Uterus (tissue), 4 donors: ENCODE measurements around the gene PPARA. TPM values are rescaled to one million over a fixed set of nuclear protein-coding genes. Genes with fewer than 3 reads are reported as not detected.

ENCODE experiments used
- DNase-seq, 2 donors: peaks; one replicate each; pipeline ENCODE4 v3.0.0-alpha.2; 2019 to 2020
- H3K27ac ChIP-seq, 2 donors: fragments of 200-600 bp; sonication (generic); 1 replicate in 1 of 2; 2 replicates in 1 of 2; pipeline ENCODE4 v1.5.1; 2016 to 2018
- H3K27me3 ChIP-seq, 2 donors: fragments of 200-600 bp; sonication (generic); one replicate each; pipeline ENCODE4 v1.5.1; 2018 to 2019; ENCODE audit warnings: control low read depth in 1 of 2
- H3K36me3 ChIP-seq, 2 donors: fragments of 200-600 bp; sonication (generic); one replicate each; pipeline ENCODE4 v1.5.1; 2019; ENCODE audit warnings: control low read depth in 1 of 2
- H3K4me1 ChIP-seq, 2 donors: fragments of 200-600 bp; sonication (generic); one replicate each; pipeline ENCODE4 v1.5.1; 2018 to 2019; ENCODE audit warnings: control low read depth in 1 of 2
- H3K4me3 ChIP-seq, 2 donors: fragments of 200-600 bp; sonication (generic); 1 replicate in 1 of 2; 2 replicates in 1 of 2; pipeline ENCODE4 v1.5.1; 2018 to 2019; ENCODE audit warnings: mild to moderate bottlenecking in 1 of 2
- H3K9me3 ChIP-seq, 2 donors: fragments of 200-600 bp; sonication (generic); one replicate each; pipeline ENCODE4 v1.5.1; 2019; ENCODE audit warnings: control low read depth in 1 of 2
- CTCF ChIP-seq, 4 experiments: fragments of 200-600 bp in 2 of 4; fragments of 450-650 bp in 2 of 4; sonication (generic) in 2 of 4; IDR thresholded peaks; one replicate each; pipeline ENCODE4 v1.5.1; 2016 to 2019; ENCODE audit warnings: antibody characterized with exemption in 4 of 4, mild to moderate bottlenecking in 2 of 4, moderate library complexity in 1 of 4
- POLR2A ChIP-seq, 2 donors: fragments of 450-650 bp; IDR thresholded peaks; one replicate each; pipeline ENCODE4 v1.6.1; 2016; ENCODE audit warnings: antibody characterized with exemption in 2 of 2, mild to moderate bottlenecking in 1 of 2, moderate library complexity in 1 of 2
- intact Hi-C: fragments of 100-400 bp; cut with DNase I; formaldehyde crosslinking; loops from one replicate; pipeline ENCODE4 v1.15.1; 2023; ENCODE audit warnings: low total_unique reads
- total RNA-seq, 4 donors: library from RNA; depleted of rRNA in 3 of 4; stranded (reverse); fragments of >200 nt in 3 of 4; gene quantifications; one replicate each; pipeline versions ENCODE4 v1.1.0 to v1.2.4, GENCODE V29; 2014 to 2023
- donor health status: DM: yes; HTN: yes; CAD: no.

Gene PPARA
- total RNA-seq, 4 donors from 2014 or later = 1.8 to 24.8 (median 14.0) TPM

- H3K27me3 ChIP-seq = no peaks in the 10 kb centered on the region
- peaks cover 34 to 58% of the 10 kb centered on the region in 2 donors for H3K4me1 ChIP-seq
- peak; percentile 72 to 75 for DNase-seq
- no peaks in the 10 kb centered on the region for H3K9me3 ChIP-seq
- H3K4me3 ChIP-seq = no peak overlapping the region
- TF ChIP-seq CTCF (IDR thresholded peaks at IDR 0.05) (no peak), POLR2A (IDR thresholded peaks at IDR 0.05) (no peak)
- intact Hi-C loops = no loop called here
- H3K27ac ChIP-seq = peak overlapping the region; percentile 87 to 100
- no peaks in the 10 kb centered on the region for H3K36me3 ChIP-seq
Measured at GRCh38 chr22:46110215-46110614, 40.1 kb upstream of the PPARA start.

GRCh38 chr22:46111645-46112306 lies 38.5 kb upstream of the PPARA start:
- intact Hi-C loops = no loop called here
- peak; percentile 55 to 61 for DNase-seq
- Histone ChIP-seq H3K36me3 (no peaks in the 10 kb centered on the region), H3K27ac (peak overlapping the region; percentile 86 to 100), H3K4me3 (no peak overlapping the region), H3K9me3 (no peaks in the 10 kb centered on the region), H3K27me3 (no peaks in the 10 kb centered on the region), H3K4me1 (peaks cover 26 to 54% of the 10 kb centered on the region in 2 donors)
- TF ChIP-seq POLR2A (IDR thresholded peaks at IDR 0.05) (no peak), CTCF (IDR thresholded peaks at IDR 0.05) (no peak)

GRCh38 chr22:46112405-46112804 lies 37.9 kb upstream of the PPARA start:
- Histone ChIP-seq H3K4me3 (no peak overlapping the region), H3K36me3 (no peaks in the 10 kb centered on the region), H3K4me1 (peaks cover 22 to 48% of the 10 kb centered on the region in 2 donors), H3K9me3 (no peaks in the 10 kb centered on the region), H3K27me3 (no peaks in the 10 kb centered on the region), H3K27ac (peak overlapping the region; percentile 86 to 100)
- intact Hi-C loops = no loop called here
- TF ChIP-seq POLR2A (IDR thresholded peaks at IDR 0.05) (no peak), CTCF (IDR thresholded peaks at IDR 0.05) (no peak)
- DNase-seq = no peak

GRCh38 chr22:46113110-46113909 lies 37.0 kb upstream of the PPARA start:
- Histone ChIP-seq H3K4me3 (no peak overlapping the region), H3K9me3 (no peaks in the 10 kb centered on the region), H3K36me3 (no peaks in the 10 kb centered on the region), H3K4me1 (peaks cover 19 to 39% of the 10 kb centered on the region in 2 donors), H3K27ac (peak overlapping the region; percentile 86 to 100), H3K27me3 (no peaks in the 10 kb centered on the region)
- TF ChIP-seq POLR2A (IDR thresholded peaks at IDR 0.05) (no peak), CTCF (IDR thresholded peaks at IDR 0.05) (no peak)
- peak in 1 of 2 donors; percentile 41 for DNase-seq
- intact Hi-C loops = no loop called here
